A673 (cell line): ENCODE measurements around the gene KRT71.

Experiments used
- EZH2 ChIP-seq: fragments of 200-600 bp; sonication (generic); IDR thresholded peaks from 2 replicates; pipeline ENCODE4 v1.6.1; 2017; ENCODE audit warnings: borderline replicate concordance, low read depth, mild to moderate bottlenecking, mixed read lengths, antibody characterized with exemption, low read length; ENCODE audit not compliant: poor library complexity, severe bottlenecking
- TF ChIP-seq, protein P1 (sequence below): fragments of 300-800, 200-600 bp; sonication (generic); conservative IDR thresholded peaks from 2 replicates; pipeline ENCODE4 v1.5.1; 2017; ENCODE audit warnings: low read depth, mild to moderate bottlenecking, antibody characterized with exemption, low read length, moderate library complexity, mixed read lengths

DNA sequence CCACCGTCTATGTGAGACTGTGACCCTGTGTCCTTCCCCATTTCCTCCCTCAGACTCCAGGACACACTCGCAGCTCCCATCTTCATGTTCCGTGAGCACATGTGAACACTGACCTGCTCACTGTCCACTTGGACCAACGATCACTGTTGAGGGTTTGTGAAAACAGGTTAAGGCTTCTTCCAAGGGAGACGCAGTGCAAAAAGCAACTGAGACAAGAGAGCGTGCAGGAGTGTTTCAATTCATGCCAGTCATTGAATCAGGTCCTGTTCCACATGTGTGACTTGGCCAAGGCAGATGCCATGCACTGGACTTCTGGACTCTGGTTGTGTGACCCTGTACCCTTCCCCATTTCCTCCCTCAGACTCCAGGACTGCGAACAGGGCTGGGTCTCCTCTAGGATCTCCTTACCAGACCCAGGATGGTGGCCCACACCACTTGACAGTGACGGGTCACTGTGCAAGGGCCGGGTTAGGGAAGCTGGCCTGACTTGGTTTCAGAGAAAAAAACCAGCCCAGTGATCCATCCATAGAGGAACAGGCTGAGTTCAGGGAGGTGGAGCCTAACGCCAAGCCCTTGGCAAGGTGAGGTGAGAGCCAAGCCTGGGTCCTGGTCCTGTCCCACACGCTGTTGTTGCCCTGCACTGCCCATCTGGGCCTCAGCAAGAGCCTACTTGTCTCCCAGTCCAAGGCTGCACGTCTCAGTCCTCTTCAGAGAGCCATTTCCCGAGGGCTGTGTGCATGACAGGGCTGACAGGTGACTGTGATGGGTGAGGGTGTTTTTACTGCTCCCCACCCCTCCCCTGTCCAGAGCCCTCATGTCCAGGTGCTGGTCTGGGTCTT, 27.1 kb downstream of the KRT71 start:
- TF ChIP-seq, protein P1, sequence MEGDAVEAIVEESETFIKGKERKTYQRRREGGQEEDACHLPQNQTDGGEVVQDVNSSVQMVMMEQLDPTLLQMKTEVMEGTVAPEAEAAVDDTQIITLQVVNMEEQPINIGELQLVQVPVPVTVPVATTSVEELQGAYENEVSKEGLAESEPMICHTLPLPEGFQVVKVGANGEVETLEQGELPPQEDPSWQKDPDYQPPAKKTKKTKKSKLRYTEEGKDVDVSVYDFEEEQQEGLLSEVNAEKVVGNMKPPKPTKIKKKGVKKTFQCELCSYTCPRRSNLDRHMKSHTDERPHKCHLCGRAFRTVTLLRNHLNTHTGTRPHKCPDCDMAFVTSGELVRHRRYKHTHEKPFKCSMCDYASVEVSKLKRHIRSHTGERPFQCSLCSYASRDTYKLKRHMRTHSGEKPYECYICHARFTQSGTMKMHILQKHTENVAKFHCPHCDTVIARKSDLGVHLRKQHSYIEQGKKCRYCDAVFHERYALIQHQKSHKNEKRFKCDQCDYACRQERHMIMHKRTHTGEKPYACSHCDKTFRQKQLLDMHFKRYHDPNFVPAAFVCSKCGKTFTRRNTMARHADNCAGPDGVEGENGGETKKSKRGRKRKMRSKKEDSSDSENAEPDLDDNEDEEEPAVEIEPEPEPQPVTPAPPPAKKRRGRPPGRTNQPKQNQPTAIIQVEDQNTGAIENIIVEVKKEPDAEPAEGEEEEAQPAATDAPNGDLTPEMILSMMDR, result no peak
- TF ChIP-seq EZH2, result no peak
